Fibroblast of the aortic adventitia (primary cell): ENCODE measurements around the gene KLHL35. TPM values are rescaled to one million over a fixed set of nuclear protein-coding genes. Genes with fewer than 3 reads are reported as not detected.

Experiments
- DNase-seq: peaks from one replicate; pipeline ENCODE4 v3.0.0-alpha.2; 2010; ENCODE audit warnings: low read depth
- H3K4me3 ChIP-seq: 2 replicates; pipeline ENCODE4 v1.5.1; 2011; ENCODE audit warnings: low read depth, mild to moderate bottlenecking, control low read depth, low read length, moderate library complexity
- total RNA-seq: library from RNA; depleted of rRNA; stranded (reverse); fragments of >200 nt; gene quantifications from 2 replicates; pipeline ENCODE4 v1.2.3, GENCODE V29; 2012; ENCODE audit warnings: low replicate concordance
- TF ChIP-seq, protein P1 (sequence below): IDR thresholded peaks from 2 replicates; pipeline ENCODE4 v1.5.1; 2011; ENCODE audit warnings: mild to moderate bottlenecking, low read length, control low read depth, inconsistent platforms; ENCODE audit not compliant: insufficient read depth

Gene KLHL35
- total RNA-seq, 1 donor: 3.0 TPM

DNA sequence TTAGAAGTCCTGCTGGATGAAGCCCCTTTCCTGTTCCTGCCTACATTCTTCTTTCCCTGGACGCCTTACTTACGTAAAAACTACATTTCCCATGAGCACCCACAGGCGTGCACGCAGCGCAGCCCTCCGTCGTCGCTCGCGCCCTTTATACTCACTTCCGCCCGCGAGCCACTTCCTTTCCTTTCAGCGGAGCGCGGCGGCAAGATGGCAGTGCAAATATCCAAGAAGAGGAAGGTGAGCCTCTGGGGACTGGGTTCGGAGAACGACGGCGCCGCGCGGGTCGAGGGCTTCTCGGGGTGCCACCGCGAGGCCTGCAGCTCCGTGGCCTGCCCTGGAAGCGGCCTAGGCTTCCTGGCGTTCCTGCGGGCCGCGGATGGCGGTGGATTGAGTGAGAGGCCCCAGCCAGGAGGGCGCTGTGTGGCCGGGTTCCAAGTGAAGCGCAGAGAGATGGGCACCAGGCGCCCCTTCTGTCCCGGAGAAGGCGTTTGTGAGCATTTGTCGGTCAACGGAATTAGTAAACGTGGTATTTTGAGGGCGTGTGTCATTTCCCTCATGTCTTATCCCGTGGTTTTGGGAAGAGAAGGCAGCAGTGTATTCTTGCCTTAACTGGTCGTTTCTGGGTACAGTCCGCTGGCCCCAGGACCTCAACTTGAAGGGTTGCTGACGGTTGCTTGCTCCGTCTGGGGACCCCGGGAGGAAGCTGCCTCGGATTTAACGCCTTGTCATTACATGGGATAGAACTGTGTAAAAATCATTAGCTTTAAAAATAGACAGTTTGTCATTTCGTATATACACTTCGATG, 33.5 kb downstream of the KLHL35 start, which contains the start of gene RPS3:
RPS3 (plus strand) TSS at position 175 of the 802 bp plus-strand sequence; CDS start at position 205, 30 bp downstream.
- TF ChIP-seq, protein P1, sequence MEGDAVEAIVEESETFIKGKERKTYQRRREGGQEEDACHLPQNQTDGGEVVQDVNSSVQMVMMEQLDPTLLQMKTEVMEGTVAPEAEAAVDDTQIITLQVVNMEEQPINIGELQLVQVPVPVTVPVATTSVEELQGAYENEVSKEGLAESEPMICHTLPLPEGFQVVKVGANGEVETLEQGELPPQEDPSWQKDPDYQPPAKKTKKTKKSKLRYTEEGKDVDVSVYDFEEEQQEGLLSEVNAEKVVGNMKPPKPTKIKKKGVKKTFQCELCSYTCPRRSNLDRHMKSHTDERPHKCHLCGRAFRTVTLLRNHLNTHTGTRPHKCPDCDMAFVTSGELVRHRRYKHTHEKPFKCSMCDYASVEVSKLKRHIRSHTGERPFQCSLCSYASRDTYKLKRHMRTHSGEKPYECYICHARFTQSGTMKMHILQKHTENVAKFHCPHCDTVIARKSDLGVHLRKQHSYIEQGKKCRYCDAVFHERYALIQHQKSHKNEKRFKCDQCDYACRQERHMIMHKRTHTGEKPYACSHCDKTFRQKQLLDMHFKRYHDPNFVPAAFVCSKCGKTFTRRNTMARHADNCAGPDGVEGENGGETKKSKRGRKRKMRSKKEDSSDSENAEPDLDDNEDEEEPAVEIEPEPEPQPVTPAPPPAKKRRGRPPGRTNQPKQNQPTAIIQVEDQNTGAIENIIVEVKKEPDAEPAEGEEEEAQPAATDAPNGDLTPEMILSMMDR: no peak
- peak; percentile 92 for DNase-seq
- peak within 1 kb of the TSS; percentile 99 for H3K4me3 ChIP-seq

DNA sequence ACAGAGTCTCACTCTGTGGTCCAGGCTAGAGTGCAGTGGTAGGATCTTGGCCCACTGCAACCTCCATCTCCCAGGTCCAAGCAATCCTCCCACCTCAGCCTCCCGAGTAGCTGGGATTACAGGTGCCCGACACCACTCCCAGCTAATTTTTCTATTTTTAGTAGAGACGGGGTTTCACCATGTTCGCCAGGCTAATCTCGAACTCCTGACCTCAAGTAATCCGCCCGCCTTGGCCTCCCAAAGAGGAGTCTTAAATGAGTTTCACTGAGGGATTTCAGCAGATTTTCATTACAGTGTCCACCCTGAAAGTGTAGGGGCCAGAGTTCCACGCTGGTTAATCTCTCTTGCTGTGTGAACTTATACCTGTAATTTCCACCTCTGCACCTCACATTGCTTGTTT, 34.1 kb downstream of the KLHL35 start:
- TF ChIP-seq, protein P1: no peak
- H3K4me3 ChIP-seq: no peak overlapping the region
- DNase-seq: no peak

DNA sequence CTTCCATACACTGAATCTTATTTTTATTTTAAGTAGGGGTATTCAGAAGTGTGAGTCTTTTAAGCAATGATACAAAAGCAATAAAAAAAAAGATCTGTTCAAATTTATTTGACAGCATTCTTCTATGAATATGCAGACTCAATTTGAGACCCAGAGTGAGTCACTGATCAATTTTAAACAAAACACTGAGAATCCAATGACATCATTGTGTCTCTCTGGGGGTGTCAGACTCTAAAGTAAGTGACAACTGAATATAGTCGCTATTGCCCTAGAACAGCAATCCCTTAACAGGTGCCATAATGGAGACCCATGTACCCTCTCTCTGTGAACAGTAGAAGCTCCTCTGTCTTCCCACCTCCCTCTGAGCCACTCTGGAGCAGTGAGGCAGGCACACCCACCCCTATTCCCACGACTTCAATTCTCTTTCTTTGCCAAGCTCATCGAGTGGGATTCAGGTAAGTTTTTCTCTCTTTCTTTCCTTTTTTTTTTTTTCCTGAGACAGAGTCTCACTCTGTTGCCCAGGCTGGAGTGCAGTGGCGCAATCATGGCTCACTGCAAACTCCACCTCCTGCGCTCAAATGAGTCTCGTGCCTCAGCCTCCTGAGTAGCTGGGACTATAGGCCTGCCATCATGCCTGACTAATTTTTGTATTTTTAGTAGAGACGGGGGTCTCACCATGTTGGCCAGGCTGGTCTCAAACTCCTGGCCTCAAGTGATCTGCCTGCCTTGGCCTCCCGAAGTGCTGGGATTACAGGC, 38.7 kb downstream of the KLHL35 start:
- TF ChIP-seq, protein P1: no peak
- DNase-seq: no peak
- no peak overlapping the region for H3K4me3 ChIP-seq

DNA sequence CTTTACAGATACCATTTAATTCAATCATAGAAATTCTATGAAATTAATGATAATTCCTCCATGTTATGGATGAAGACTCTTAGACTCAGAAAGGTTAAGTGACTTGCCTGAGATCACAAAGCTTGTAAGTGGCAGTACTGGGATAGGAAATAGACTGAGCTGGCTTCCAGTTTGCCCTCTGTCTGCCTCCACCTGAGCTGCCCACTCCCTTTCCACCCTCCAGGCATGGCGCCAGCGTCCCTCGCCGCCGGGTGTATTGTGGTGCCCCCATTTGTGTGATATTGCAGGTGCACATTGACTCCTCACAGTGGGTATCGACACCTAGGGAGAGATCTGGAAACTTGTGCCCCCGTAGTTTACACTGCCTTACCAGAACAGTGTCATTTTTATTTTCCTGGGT, 43.1 kb downstream of the KLHL35 start:
- no peak for DNase-seq
- TF ChIP-seq, protein P1: no peak
- H3K4me3 ChIP-seq: no peak overlapping the region

DNA sequence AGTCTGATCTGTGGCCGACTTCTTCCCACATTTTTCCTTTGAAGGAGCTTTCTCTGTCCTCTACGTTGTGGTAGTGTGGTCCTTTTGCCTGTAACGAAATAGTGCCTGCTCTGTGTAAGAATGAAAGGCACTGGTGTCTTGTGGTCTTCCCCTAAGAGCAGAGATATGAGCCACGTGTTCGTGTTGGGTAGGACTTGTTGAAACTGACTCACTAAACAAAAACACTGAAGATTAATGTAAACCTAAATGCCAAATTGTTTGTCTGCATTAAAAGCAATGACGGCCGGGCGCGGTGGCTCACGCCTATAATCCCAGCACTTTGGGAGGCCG, 43.8 kb downstream of the KLHL35 start:
- DNase-seq: no peak
- H3K4me3 ChIP-seq: no peak overlapping the region
- TF ChIP-seq, protein P1: no peak

DNA sequence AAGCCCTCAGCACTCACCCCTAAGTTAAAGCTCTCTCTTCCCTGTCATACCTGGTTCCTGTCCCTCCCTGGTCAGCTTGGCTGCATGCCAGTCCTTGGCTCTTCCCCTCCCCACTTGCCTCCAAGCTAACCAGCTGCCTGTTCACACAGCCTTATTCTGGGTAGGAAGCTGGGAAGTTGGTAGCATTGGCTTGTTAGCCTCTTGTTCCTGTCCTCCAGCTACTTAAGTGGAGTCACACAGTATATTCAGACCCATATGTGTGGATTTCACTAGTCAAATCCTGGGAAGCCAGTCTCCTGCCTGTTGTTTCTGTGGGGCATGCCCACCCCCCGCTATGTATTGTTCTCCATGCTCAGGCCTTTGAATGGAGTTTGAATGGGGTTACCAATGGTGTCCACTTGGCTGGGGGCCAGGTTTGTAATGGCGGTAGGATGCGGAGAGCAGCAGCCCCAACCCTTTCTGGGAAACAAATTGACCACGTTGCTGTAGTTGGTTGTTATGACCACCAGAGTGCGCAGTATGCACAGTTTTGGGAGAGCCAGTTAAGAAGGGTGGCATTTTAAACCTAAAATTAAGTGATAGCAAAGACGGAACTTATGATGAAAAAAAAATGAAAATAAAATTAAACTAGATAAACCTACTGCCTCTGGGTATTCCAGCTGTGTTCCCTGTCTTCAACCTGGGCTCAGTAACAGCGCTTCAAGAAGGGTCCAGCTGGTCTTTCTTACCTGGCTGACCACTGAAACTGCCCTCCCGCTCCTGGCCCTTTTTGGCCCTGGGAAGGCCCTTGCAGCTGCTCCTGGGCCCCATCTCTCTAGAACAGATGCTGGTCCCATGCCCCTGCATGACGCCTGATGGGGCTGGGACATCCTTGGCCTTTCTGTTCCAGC, 44.4 kb downstream of the KLHL35 start:
- no peak overlapping the region for H3K4me3 ChIP-seq
- peak; percentile 87 for DNase-seq
- TF ChIP-seq, protein P1: peak; percentile 82
